ENCODE measurements around the gene DCTPP1. TPM values are rescaled to one million over a fixed set of nuclear protein-coding genes. Genes with fewer than 3 reads are reported as not detected.

The DCTPP1 gene
- 95.7 to 126 TPM (median 123 TPM) in 5 replicates for total RNA-seq (2022; extraction: Qiagen RNA extraction)

GRCh38 chr16:30429678-30430427, at the start of gene DCTPP1:
DCTPP1 (minus strand) TSS chr16:30430030; CDS start chr16:30429980, 50 bp downstream.

GRCh38 chr16:30472328-30472942, 42.6 kb upstream of the DCTPP1 start, which contains the start of gene ITGAL:
ITGAL (plus strand) TSS chr16:30472742; CDS start chr16:30472838, 96 bp downstream.

DNA sequence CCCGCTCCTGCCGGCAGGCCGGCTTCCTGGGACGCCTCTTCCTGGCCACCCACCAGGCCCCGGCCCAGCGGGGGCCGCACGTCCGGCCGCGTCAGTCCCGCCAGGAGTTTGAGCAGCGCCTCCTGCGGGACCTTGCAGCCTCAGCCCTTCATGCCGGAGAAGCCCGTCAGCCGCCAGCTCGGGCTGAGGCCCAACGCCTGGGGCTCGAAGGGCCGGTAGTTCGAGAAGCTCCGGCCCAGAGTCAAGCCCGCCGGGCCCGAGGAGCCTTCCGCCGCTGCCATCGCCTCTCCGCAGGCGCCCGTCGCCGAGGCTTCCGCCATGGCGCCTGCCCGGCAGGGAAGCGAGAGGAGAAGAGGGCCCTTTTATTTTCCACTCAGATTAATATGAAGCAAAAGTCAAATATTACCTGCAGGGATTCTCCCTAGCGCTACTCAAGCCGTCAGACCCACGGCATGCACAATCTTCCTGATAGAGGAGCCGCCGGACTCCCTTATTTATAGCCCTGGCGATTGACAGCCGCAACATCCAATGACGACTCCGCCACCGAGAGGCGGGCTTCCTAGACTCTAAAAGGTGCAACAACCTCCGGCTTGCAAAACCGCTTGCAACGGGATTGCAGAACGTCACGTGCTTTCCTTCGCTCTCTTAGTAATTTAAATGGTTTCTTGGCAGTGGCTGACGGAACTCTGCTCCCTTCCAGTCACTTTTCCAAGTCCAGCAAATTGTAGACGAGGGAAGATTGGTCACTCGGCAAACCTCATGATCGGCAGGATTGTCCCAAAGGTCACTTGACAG, 15.8 kb upstream of the DCTPP1 start, which contains the start of gene SEPHS2:
SEPHS2 (minus strand) TSS at position 467 of the 795 bp plus-strand sequence; CDS start at position 320, 147 bp downstream.

DNA sequence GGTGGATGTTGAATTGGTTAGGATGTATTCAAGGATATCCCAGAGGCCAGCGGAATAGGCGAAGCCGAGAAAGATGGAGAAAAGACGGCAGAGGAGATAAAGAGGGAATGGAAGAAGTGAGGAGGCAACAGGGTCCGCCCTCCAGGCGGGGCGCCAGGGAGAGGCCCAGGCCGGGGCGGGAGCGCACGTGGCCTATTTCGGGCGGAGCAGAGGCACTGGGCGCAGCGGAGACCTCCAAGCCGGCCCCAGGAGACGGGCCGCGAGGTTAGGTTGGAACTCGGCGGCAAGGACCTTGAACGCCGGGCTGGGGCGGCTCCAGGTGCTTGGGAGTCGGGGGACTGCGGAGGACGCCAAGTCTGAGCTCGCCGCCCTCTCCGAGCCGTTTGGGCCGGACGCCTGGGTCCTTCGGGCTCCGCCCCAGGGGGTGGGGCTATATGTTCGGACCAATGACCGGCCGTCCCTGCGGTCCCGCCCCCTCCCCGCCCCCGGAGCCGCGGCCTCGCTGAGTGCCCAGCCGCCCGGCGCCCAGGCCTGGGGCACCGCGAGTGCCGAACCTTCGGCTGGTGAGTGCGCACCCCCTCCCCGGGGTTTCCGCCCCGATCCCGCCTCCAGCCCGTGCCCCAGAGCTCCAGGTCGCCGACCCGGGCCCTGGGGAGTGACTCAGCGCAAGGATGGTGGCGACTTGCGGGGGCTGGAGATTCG, 22.6 kb downstream of the DCTPP1 start, which contains the start of gene ZNF771:
ZNF771 (plus strand) TSS at position 505 of the 702 bp plus-strand sequence. CDS start 448 bp downstream, outside the sequence.

DNA sequence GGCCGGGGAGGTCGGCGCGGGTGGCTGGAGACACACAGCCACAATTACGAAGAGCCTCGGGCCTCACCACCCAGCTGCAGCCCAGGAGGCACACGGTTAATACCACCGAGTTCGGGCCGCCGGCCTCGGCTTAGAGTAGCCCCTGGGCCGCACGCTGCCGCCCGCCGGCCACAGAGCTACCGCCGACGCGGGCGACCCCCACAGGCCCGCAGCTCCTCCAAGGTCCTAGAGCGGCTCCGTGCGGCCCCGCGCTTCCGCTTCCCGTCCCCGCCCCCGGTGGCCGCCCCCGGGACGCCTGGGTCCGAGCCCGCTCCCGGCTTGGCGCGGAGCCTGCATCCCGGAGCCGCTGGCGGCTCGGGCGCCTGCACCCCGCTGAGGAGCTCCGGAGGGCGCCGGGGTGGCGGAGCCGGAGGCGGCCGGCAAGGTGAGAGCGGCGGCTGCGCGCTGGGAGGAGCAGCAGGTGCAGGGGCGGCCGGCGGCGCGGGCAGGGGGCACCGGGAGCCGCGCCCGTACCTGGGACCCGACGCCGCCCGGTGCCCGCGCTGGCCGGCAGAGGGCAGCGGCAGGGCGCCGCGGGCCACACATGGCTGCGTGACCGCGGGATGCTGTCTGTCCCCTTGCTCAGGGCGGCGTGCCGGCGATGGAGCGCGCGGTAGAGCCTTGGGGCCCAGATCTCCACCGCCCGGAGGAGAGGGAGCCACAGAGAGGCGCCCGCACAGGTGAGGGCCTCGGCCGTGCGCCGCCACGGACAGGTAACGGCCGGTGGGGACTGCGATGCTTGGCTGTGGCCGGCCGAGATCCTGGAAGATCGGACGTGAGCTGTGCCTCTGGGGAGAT, 34.5 kb downstream of the DCTPP1 start, which contains the start of gene ZNF48:
ZNF48 (plus strand) TSS at position 266 of the 837 bp plus-strand sequence; CDS start at position 641, 375 bp downstream.

GRCh38 chr16:30382111-30382881, 47.5 kb downstream of the DCTPP1 start, which contains the start of gene SEPTIN1:
SEPTIN1 (minus strand) TSS chr16:30382561; CDS start chr16:30382542, 19 bp downstream.

GRCh38 chr16:30374538-30374937, 55.3 kb downstream of the DCTPP1 start, which contains the start of gene MYL11:
MYL11 (plus strand) TSS chr16:30374802; CDS start chr16:30374858, 56 bp downstream.

Other genes with a start within 250 kb of the DCTPP1 start
- 2.0 to 3.6 TPM (median 2.8 TPM) in 5 replicates for gene CORO1A, start 246.4 kb downstream of the DCTPP1 start, total RNA-seq (2022; extraction: Qiagen RNA extraction)
- gene BOLA2B, start 236.4 kb downstream of the DCTPP1 start, total RNA-seq (2022; extraction: Qiagen RNA extraction) = 131 to 236 TPM (median 196 TPM) in 5 replicates
- 6.4 to 18.9 TPM (median 12.2 TPM) in 5 replicates for gene SLX1A, start 236.2 kb downstream of the DCTPP1 start, total RNA-seq (2022; extraction: Qiagen RNA extraction)
- gene SULT1A3, start 230.8 kb downstream of the DCTPP1 start, total RNA-seq (2022; extraction: Qiagen RNA extraction) = 5.0 to 11.1 TPM (median 5.9 TPM) in 5 replicates
- gene NPIPB13, start 181.6 kb downstream of the DCTPP1 start, total RNA-seq (2022; extraction: Qiagen RNA extraction) = 0.59 to 3.3 TPM (median 3.1 TPM) in 5 replicates
- 64.5 to 69.9 TPM (median 66.8 TPM) in 5 replicates for gene CD2BP2, start 74.7 kb downstream of the DCTPP1 start, total RNA-seq (2022; extraction: Qiagen RNA extraction)
- gene TBC1D10B, start 59.5 kb downstream of the DCTPP1 start, total RNA-seq (2022; extraction: Qiagen RNA extraction) = 21.2 to 32.4 TPM (median 29.5 TPM) in 5 replicates
- gene MYL11, start 55.2 kb downstream of the DCTPP1 start, total RNA-seq (2022; extraction: Qiagen RNA extraction) = 0.65 to 0.88 TPM in 2 of 5 replicates, not detected in the others
- 1.00 to 2.6 TPM (median 1.9 TPM) in 5 replicates for gene SEPTIN1, start 47.5 kb downstream of the DCTPP1 start, total RNA-seq (2022; extraction: Qiagen RNA extraction)
- gene ZNF48, start 34.6 kb downstream of the DCTPP1 start, total RNA-seq (2022; extraction: Qiagen RNA extraction) = 11.7 to 15.2 TPM (median 12.2 TPM) in 5 replicates
- gene ZNF771, start 22.4 kb downstream of the DCTPP1 start, total RNA-seq (2022; extraction: Qiagen RNA extraction) = 2.8 to 6.1 TPM (median 5.3 TPM) in 5 replicates
- 45.9 to 48.4 TPM (median 47.4 TPM) in 5 replicates for gene SEPHS2, start 15.8 kb upstream of the DCTPP1 start, total RNA-seq (2022; extraction: Qiagen RNA extraction)
- 0.03 to 0.21 TPM in 2 of 5 replicates, not detected in the others for gene ITGAL, start 42.7 kb upstream of the DCTPP1 start, total RNA-seq (2022; extraction: Qiagen RNA extraction)
- gene ZNF768, start 96.5 kb upstream of the DCTPP1 start, total RNA-seq (2022; extraction: Qiagen RNA extraction) = 37.5 to 47.8 TPM (median 45.5 TPM) in 5 replicates
- 3.2 to 5.0 TPM (median 3.8 TPM) in 5 replicates for gene ZNF747, start 104.8 kb upstream of the DCTPP1 start, total RNA-seq (2022; extraction: Qiagen RNA extraction)
- 4.1 to 6.7 TPM (median 6.4 TPM) in 5 replicates for gene ZNF764, start 128.3 kb upstream of the DCTPP1 start, total RNA-seq (2022; extraction: Qiagen RNA extraction)
- 4.9 to 8.7 TPM (median 6.6 TPM) in 5 replicates for gene ZNF688, start 141.7 kb upstream of the DCTPP1 start, total RNA-seq (2022; extraction: Qiagen RNA extraction)
- not detected in 5 replicates for gene ZNF785, start 155.7 kb upstream of the DCTPP1 start, total RNA-seq (2022; extraction: Qiagen RNA extraction)
- 7.5 to 9.5 TPM (median 8.8 TPM) in 5 replicates for gene ZNF689, start 180.4 kb upstream of the DCTPP1 start, total RNA-seq (2022; extraction: Qiagen RNA extraction)
- gene PRR14, start 220.9 kb upstream of the DCTPP1 start, total RNA-seq (2022; extraction: Qiagen RNA extraction) = 20.1 to 25.5 TPM (median 22.5 TPM) in 5 replicates
- gene FBRS, start 228.4 kb upstream of the DCTPP1 start, total RNA-seq (2022; extraction: Qiagen RNA extraction) = 29.6 to 43.8 TPM (median 40.0 TPM) in 5 replicates

All from A549 treated with Mapracorat at 1 μM for 4 hours (cell line).